HepG2 (cell line): ENCODE measurements around the gene MAP2K3. TPM values are rescaled to one million over a fixed set of nuclear protein-coding genes. Genes with fewer than 3 reads are reported as not detected.
A peak's percentile ranks its signal among the peaks of the same experiment; 100 is the strongest.

Experiments
- AKAP8 ChIP-seq: sonication (generic); formaldehyde crosslinking; IDR thresholded peaks from 2 replicates; pipeline ENCODE4 v1.5.1; 2020; ENCODE audit warnings: mild to moderate bottlenecking, missing genetic modification reagents
- ATF3 ChIP-seq: sonication (generic); formaldehyde crosslinking; IDR thresholded peaks from 2 replicates; pipeline ENCODE4 v1.4.0; 2020; ENCODE audit warnings: missing genetic modification reagents
- ELF1 ChIP-seq: sonication (generic); formaldehyde crosslinking; IDR thresholded peaks from 2 replicates; pipeline ENCODE4 v1.4.0; 2020; ENCODE audit warnings: missing genetic modification reagents
- NFIB ChIP-seq: sonication (generic); formaldehyde crosslinking; IDR thresholded peaks from 2 replicates; pipeline ENCODE4 v1.9.0; 2021; ENCODE audit warnings: missing genetic modification reagents, mild to moderate bottlenecking, borderline replicate concordance
- NR1H2 ChIP-seq: sonication (generic); formaldehyde crosslinking; IDR thresholded peaks from 2 replicates; pipeline ENCODE4 v1.8.1; 2022; ENCODE audit warnings: low read depth, missing genetic modification reagents, borderline replicate concordance
- NR2F6 ChIP-seq, 2 experiments: IDR thresholded peaks; 2 replicates each; pipeline ENCODE4 v1.6.1; 2016; ENCODE audit warnings: antibody characterized with exemption in 1 of 2, mild to moderate bottlenecking in 1 of 2
- PRDM10 ChIP-seq: sonication (generic); formaldehyde crosslinking; IDR thresholded peaks from 2 replicates; pipeline ENCODE4 v1.4.0; 2020; ENCODE audit warnings: low read depth, missing genetic modification reagents
- REPIN1 ChIP-seq: sonication (generic); formaldehyde crosslinking; IDR thresholded peaks from 2 replicates; pipeline ENCODE4 v1.8.0; 2022; ENCODE audit warnings: missing genetic modification reagents, low read depth, mild to moderate bottlenecking, borderline replicate concordance
- SIN3B ChIP-seq: fragments of 150-350 bp; IDR thresholded peaks from 2 replicates; pipeline ENCODE4 v1.6.1; 2014; ENCODE audit warnings: low read length
- SNAPC5 ChIP-seq: sonication (generic); formaldehyde crosslinking; IDR thresholded peaks from 2 replicates; pipeline ENCODE4 v1.8.1; 2023; ENCODE audit warnings: mild to moderate bottlenecking, missing genetic modification reagents, borderline replicate concordance
- SSRP1 ChIP-seq: IDR thresholded peaks from 2 replicates; pipeline ENCODE4 v1.6.1; 2016; ENCODE audit warnings: control low read depth
- XRCC5 ChIP-seq: fragments of 200-400 bp; formaldehyde crosslinking; optimal IDR thresholded peaks from 2 replicates; pipeline ENCODE3; 2017; ENCODE audit warnings: mild to moderate bottlenecking, low read length
- ZNF251 ChIP-seq: sonication (generic); formaldehyde crosslinking; IDR thresholded peaks from 2 replicates; pipeline ENCODE4 v1.9.0; 2021; ENCODE audit warnings: mild to moderate bottlenecking, missing genetic modification reagents
- ZNF326 ChIP-seq: sonication (generic); formaldehyde crosslinking; IDR thresholded peaks from 2 replicates; pipeline ENCODE4 v1.4.0; 2020; ENCODE audit warnings: missing genetic modification reagents, borderline replicate concordance
- ZNF337 ChIP-seq: sonication (generic); formaldehyde crosslinking; IDR thresholded peaks from 2 replicates; pipeline ENCODE4 v1.5.1; 2020; ENCODE audit warnings: missing genetic modification reagents, low read depth, mild to moderate bottlenecking, borderline replicate concordance
- ZNF343 ChIP-seq: sonication (generic); formaldehyde crosslinking; IDR thresholded peaks from 2 replicates; pipeline ENCODE4 v1.4.0; 2020; ENCODE audit warnings: mild to moderate bottlenecking, missing genetic modification reagents
- ZNF530 ChIP-seq: sonication (generic); formaldehyde crosslinking; IDR thresholded peaks from 2 replicates; pipeline ENCODE4 v1.5.0; 2020; ENCODE audit warnings: low read depth, mild to moderate bottlenecking, missing genetic modification reagents
- ZNF563 ChIP-seq: sonication (generic); formaldehyde crosslinking; IDR thresholded peaks from 2 replicates; pipeline ENCODE4 v1.8.0; 2022; ENCODE audit warnings: mild to moderate bottlenecking, moderate library complexity, missing genetic modification reagents
- ZNF710 ChIP-seq: sonication (generic); formaldehyde crosslinking; IDR thresholded peaks from 2 replicates; pipeline ENCODE4 v1.5.0; 2020; ENCODE audit warnings: mild to moderate bottlenecking, missing genetic modification reagents, borderline replicate concordance
- ZUFSP ChIP-seq: sonication (generic); formaldehyde crosslinking; IDR thresholded peaks from 2 replicates; pipeline ENCODE4 v1.9.0; 2021; ENCODE audit warnings: missing genetic modification reagents, mild to moderate bottlenecking, borderline replicate concordance
- polyA plus RNA-seq, 8 experiments: library from polyadenylated mRNA; depleted of rRNA in 3 of 8; stranded (reverse) in 7 of 8; unstranded in 1 of 8; fragments of >200 nt; fragmentation: Illumina TruSeq in 4 of 8; extraction: Trizol in 4 of 8; gene quantifications; 2 replicates each; pipeline versions ENCODE4 v1.2.1 to v1.2.3, GENCODE V29; 2011 to 2016; ENCODE audit warnings: low read depth in 4 of 8, missing spikeins in 1 of 8, mixed read lengths in 1 of 8; ENCODE audit not compliant: insufficient read depth in 1 of 8
- total RNA-seq, 5 experiments: library from RNA; depleted of rRNA; stranded (reverse); fragments of >200 nt; fragmentation: Illumina TruSeq; extraction: Trizol; gene quantifications; 2 replicates each; pipeline ENCODE4 v1.2.3, GENCODE V29; 2016; ENCODE audit warnings: low read depth in 1 of 5

Gene MAP2K3
- total and polyA plus RNA-seq, 2 of the 13 experiments (the other 11 are each of a cell fraction or from before 2014, with no cell fraction given) = 20.5 to 27.4 TPM

GRCh38 chr17:21287703-21288449 is 3.4 kb downstream of the MAP2K3 start (continued):
- TF ChIP-seq PRDM10 (CRISPR knock-in tag) (no peak), SIN3B (0 out of 2 replicates have a peak, but pooled peaks have one; percentile 26), SSRP1 (no peak), NR1H2 (CRISPR knock-in tag) (no peak; the same call in 1 of the 2 replicates), ZNF710 (CRISPR knock-in tag) (no peak; the same call in 1 of the 2 replicates), ZNF251 (CRISPR knock-in tag) (no peak), REPIN1 (peak; percentile 67; the same call in 1 of the 2 replicates), ZUFSP (no peak), NFIB (CRISPR knock-in tag) (no peak), ZNF343 (CRISPR knock-in tag) (no peak), ZNF563 (CRISPR knock-in tag) (peak; percentile 46; the same call in 1 of the 2 replicates), ZNF530 (no peak), ELF1 (CRISPR knock-in tag) (peak; percentile 66; the same call in 1 of the 2 replicates), ZNF337 (CRISPR knock-in tag) (no peak), SNAPC5 (no peak), NR2F6 (IDR thresholded peaks at IDR 0.05) (peak; percentile 65; the same call in 1 of the 2 replicates), NR2F6 (CRISPR knock-in tag; IDR thresholded peaks at IDR 0.05) (0 out of 2 replicates have a peak, but pooled peaks have one; percentile 70), AKAP8 (CRISPR knock-in tag) (peak; percentile 73; the same call in 1 of the 2 replicates), ZNF326 (CRISPR knock-in tag) (no peak), ATF3 (CRISPR knock-in tag) (peak; percentile 99), XRCC5 (peak; percentile 25)
